Esophagus muscularis mucosa (tissue), 4 donors: ENCODE results near the gene PDE4D. TPM values are rescaled to one million over a fixed set of nuclear protein-coding genes. Genes with fewer than 3 reads are reported as not detected.

Experiments
- DNase-seq: peaks from one replicate; pipeline ENCODE4 v3.0.0-alpha.2; 2017; ENCODE audit errors: extremely low spot score
- H3K27ac ChIP-seq, 4 donors: fragments of 200-600 bp; sonication (generic); replicated peaks in 1 of 4; 1 replicate in 3 of 4; 2 replicates in 1 of 4; pipeline ENCODE4 v1.5.1; 2016 to 2019; ENCODE audit warnings: mild to moderate bottlenecking in 1 of 4
- H3K27me3 ChIP-seq, 4 donors: fragments of 200-600 bp; sonication (generic); one replicate each; pipeline versions ENCODE4 v1.5.1 to v1.6.0; 2016 to 2019
- H3K36me3 ChIP-seq, 4 donors: fragments of 200-600 bp; sonication (generic); one replicate each; pipeline ENCODE4 v1.5.1; 2016 to 2019
- H3K4me1 ChIP-seq, 4 donors: fragments of 200-600 bp; sonication (generic); one replicate each; pipeline ENCODE4 v1.5.1; 2016 to 2019
- H3K4me3 ChIP-seq, 4 donors: fragments of 200-600 bp; sonication (generic); 1 replicate in 2 of 4; 2 replicates in 2 of 4; pipeline ENCODE4 v1.5.1; 2016 to 2019; ENCODE audit warnings: mild to moderate bottlenecking in 4 of 4, moderate library complexity in 1 of 4
- H3K9me3 ChIP-seq, 4 donors: fragments of 200-600 bp; sonication (generic); 1 replicate in 3 of 4; 2 replicates in 1 of 4; pipeline ENCODE4 v1.5.1; 2016 to 2019
- CTCF ChIP-seq, 3 experiments: fragments of 200-600 bp in 2 of 3; fragments of 450-650 bp in 1 of 3; sonication (generic) in 2 of 3; IDR thresholded peaks; one replicate each; pipeline ENCODE4 v1.5.1; 2017 to 2019; ENCODE audit warnings: antibody characterized with exemption in 3 of 3, mild to moderate bottlenecking in 2 of 3, moderate library complexity in 1 of 3
- EP300 ChIP-seq: sonication (generic); formaldehyde crosslinking; IDR thresholded peaks from one replicate; pipeline ENCODE4 v1.6.1; 2017; ENCODE audit warnings: antibody characterized with exemption
- POLR2A ChIP-seq: fragments of 450-650 bp; IDR thresholded peaks from one replicate; pipeline ENCODE4 v1.6.1; 2017; ENCODE audit warnings: antibody characterized with exemption, moderate library complexity, mild to moderate bottlenecking, low read depth
- POLR2AphosphoS5 ChIP-seq, 2 donors: sonication (generic); formaldehyde crosslinking; IDR thresholded peaks; one replicate each; pipeline ENCODE4 v1.6.1; 2017; ENCODE audit warnings: antibody characterized with exemption in 2 of 2
- WGBS: methylation state at CpG from one replicate; pipeline ENCODE4 v1.1.5; 2018; 5-methylcytosine and 5-hydroxymethylcytosine counted together
- intact Hi-C: fragments of 100-400 bp; cut with DNase I; formaldehyde crosslinking; loops from one replicate; pipeline ENCODE4 v1.15.1; 2023
- total RNA-seq, 4 donors: library from RNA; depleted of rRNA; stranded (reverse); fragments of >200 nt; gene quantifications; one replicate each; pipeline versions ENCODE4 v1.1.0 to v1.2.1, GENCODE V29; 2016

Gene PDE4D
- total RNA-seq, 4 donors from 2014 or later, result 39.2 to 87.0 (median 50.2) TPM

GRCh38 chr5:59134471-59135163 is 758.9 kb downstream of the PDE4D start:
- Histone ChIP-seq H3K27ac (no peak overlapping the region), H3K9me3 (no peaks in the 10 kb centered on the region), H3K4me3 (no peak overlapping the region), H3K27me3 (no peaks in the 10 kb centered on the region), H3K36me3 (no peaks in the 10 kb centered on the region), H3K4me1 (peaks cover 0 to 11% (median 1%) of the 10 kb centered on the region in 4 donors)
- intact Hi-C loops, result no loop called here
- no peak for TF ChIP-seq POLR2A
- no peak for TF ChIP-seq POLR2AphosphoS5 (IDR thresholded peaks at IDR 0.05)
- TF ChIP-seq CTCF (IDR thresholded peaks at IDR 0.05), result no peak
- TF ChIP-seq EP300, result no peak
- 93% methylated on average over 5 of the region's 5 CpGs for WGBS
- DNase-seq, result no peak

GRCh38 chr5:59133764-59134261 is 759.7 kb downstream of the PDE4D start:
- H3K4me3 ChIP-seq, result no peak overlapping the region
- no peaks in the 10 kb centered on the region for H3K9me3 ChIP-seq
- TF ChIP-seq POLR2A (no peak), POLR2AphosphoS5 (IDR thresholded peaks at IDR 0.05) (no peak), CTCF (IDR thresholded peaks at IDR 0.05) (no peak), EP300 (no peak)
- no peak overlapping the region for H3K27ac ChIP-seq
- intact Hi-C loops, result no loop called here
- peaks cover 0 to 12% (median 2%) of the 10 kb centered on the region in 4 donors for H3K4me1 ChIP-seq
- no peak for DNase-seq
- H3K27me3 ChIP-seq, result no peaks in the 10 kb centered on the region
- 81% methylated on average over 2 of the region's 2 CpGs for WGBS
- no peaks in the 10 kb centered on the region for H3K36me3 ChIP-seq

- WGBS, result 97% methylated on average over 5 of the region's 5 CpGs
- H3K9me3 ChIP-seq, result no peaks in the 10 kb centered on the region
- TF ChIP-seq POLR2A, result no peak
- no peak for TF ChIP-seq POLR2AphosphoS5 (IDR thresholded peaks at IDR 0.05)
- TF ChIP-seq EP300, result no peak
- TF ChIP-seq CTCF (IDR thresholded peaks at IDR 0.05), result no peak
- DNase-seq, result no peak
- peaks cover 7 to 24% (median 14%) of the 10 kb centered on the region in 4 donors for H3K4me1 ChIP-seq
- no peaks in the 10 kb centered on the region for H3K27me3 ChIP-seq
- no peak overlapping the region for H3K4me3 ChIP-seq
- no peak overlapping the region for H3K27ac ChIP-seq
- H3K36me3 ChIP-seq, result no peaks in the 10 kb centered on the region
- intact Hi-C loops, result no loop called here
Observed at GRCh38 chr5:59132131-59132530, 761.4 kb downstream of the PDE4D start.

- H3K27ac ChIP-seq, result no peak overlapping the region
- TF ChIP-seq POLR2AphosphoS5 (IDR thresholded peaks at IDR 0.05) (no peak), CTCF (IDR thresholded peaks at IDR 0.05) (no peak), POLR2A (no peak)
Observed at GRCh38 chr5:59130431-59130830, 763.1 kb downstream of the PDE4D start.

More at GRCh38 chr5:59130431-59130830, 763.1 kb downstream of the PDE4D start:
- 89% methylated on average over 2 of the region's 2 CpGs for WGBS
- intact Hi-C loops, result no loop called here
- Histone ChIP-seq H3K4me3 (no peak overlapping the region), H3K27me3 (no peaks in the 10 kb centered on the region), H3K4me1 (peaks cover 19 to 41% (median 31%) of the 10 kb centered on the region in 4 donors), H3K9me3 (no peaks in the 10 kb centered on the region), H3K36me3 (no peaks in the 10 kb centered on the region)
- DNase-seq, result no peak
